HepG2 (cell line): ENCODE data around the gene TSPAN31. TPM values are rescaled to one million over a fixed set of nuclear protein-coding genes. Genes with fewer than 3 reads are reported as not detected.
A peak's percentile ranks its signal among the peaks of the same experiment; 100 is the strongest.

Experiments
- ATAC-seq: fragments of 200-7000 bp; cut with Tn5 transposase; 3 replicates; pipeline ENCODE4 v1.9.1; 2020; ENCODE audit warnings: mild to moderate bottlenecking, moderate library complexity
- BruUV-seq: library from RNA; stranded (reverse); fragments of 400-500 nt; replicated peaks from 2 replicates; lab custom pipeline; 2021; lab: Mats Ljungman, UMichigan
- CTCF ChIA-PET: fragments of 300-600 bp; formaldehyde crosslinking; extraction: SDS; loops from one replicate; lab custom pipeline; 2021; ENCODE audit warnings: low total read pairs, inconsistent platforms, low intra/inter-chr PET ratio; lab: Yijun Ruan, JAX
- POLR2A ChIA-PET: fragments of 350-600 bp; sonication (Branson Sonifier 250); formaldehyde crosslinking; loops from one replicate; lab custom pipeline; 2020; ENCODE audit warnings: antibody characterized with exemption, inconsistent platforms; lab: Yijun Ruan, JAX
- DNase-seq: peaks from one replicate; pipeline ENCODE4 v3.0.0-alpha.2; 2015; ENCODE audit warnings: low spot score
- FAIRE-seq: peaks from 3 replicates; lab custom pipeline; 2011; peaks lifted over from hg19 to GRCh38; lab: Jason Lieb, UNC
- H2AFZ ChIP-seq: one replicate; pipeline ENCODE4 v1.6.1; 2011; ENCODE audit warnings: low read length, inconsistent platforms
- H3K27ac ChIP-seq: fragments of 300-600 bp; 3 replicates; pipeline ENCODE4 v1.8.0; 2011; ENCODE audit warnings: mixed run types, mild to moderate bottlenecking, mixed read lengths, low read length, inconsistent platforms; ENCODE audit not compliant: insufficient read depth; ENCODE audit errors: extremely low read length
- H3K27me3 ChIP-seq, 2 experiments: fragments of 200-600 bp in 1 of 2; 2 replicates in 1 of 2; 3 replicates in 1 of 2; pipeline versions ENCODE4 v1.6.0 to v1.8.0; 2011; ENCODE audit warnings: low read length in 2 of 2, mild to moderate bottlenecking in 2 of 2, moderate library complexity in 2 of 2, inconsistent platforms in 1 of 2; ENCODE audit not compliant: insufficient read depth in 2 of 2, control insufficient read depth in 1 of 2
- H3K36me3 ChIP-seq, 2 experiments: fragments of 200-600 bp in 1 of 2; replicated peaks in 1 of 2; 2 replicates in 1 of 2; 3 replicates in 1 of 2; pipeline versions ENCODE4 v1.5.1 to v1.8.0; 2011; ENCODE audit warnings: low read length in 2 of 2, inconsistent platforms in 1 of 2; ENCODE audit not compliant: insufficient read depth in 2 of 2, control insufficient read depth in 1 of 2
- H3K4me1 ChIP-seq: 2 replicates; pipeline ENCODE4 v1.5.1; 2012; ENCODE audit warnings: low read length, inconsistent platforms; ENCODE audit not compliant: insufficient read depth
- H3K4me2 ChIP-seq: 2 replicates; pipeline ENCODE4 v1.6.0; 2011; ENCODE audit warnings: low read depth, low read length, inconsistent platforms
- H3K4me3 ChIP-seq, 3 experiments: fragments of 200-600 bp in 1 of 3; sonication (generic), shearing (Covaris generic) in 1 of 3; replicated peaks in 1 of 3; 2 replicates each; pipeline ENCODE4 v1.5.1; 2011 to 2016; ENCODE audit warnings: low read length in 3 of 3, inconsistent platforms in 2 of 3, low read depth in 2 of 3, mild to moderate bottlenecking in 2 of 3, control low read depth in 1 of 3, mixed read lengths in 1 of 3; ENCODE audit not compliant: insufficient read depth in 1 of 3
- H3K79me2 ChIP-seq: one replicate; pipeline ENCODE4 v1.6.1; 2011; ENCODE audit warnings: low read length, inconsistent platforms; ENCODE audit not compliant: insufficient read depth
- H3K9ac ChIP-seq: 2 replicates; pipeline ENCODE4 v1.6.0; 2011; ENCODE audit warnings: mild to moderate bottlenecking, low read depth, low read length, inconsistent platforms; ENCODE audit not compliant: insufficient read depth
- H3K9me3 ChIP-seq: 2 replicates; pipeline ENCODE4 v1.5.1; 2012; ENCODE audit warnings: mild to moderate bottlenecking, low read length
- H4K20me1 ChIP-seq: 2 replicates; pipeline ENCODE4 v1.6.0; 2011; ENCODE audit warnings: inconsistent platforms, mild to moderate bottlenecking, low read length, moderate library complexity; ENCODE audit not compliant: insufficient read depth
- ARHGAP35 ChIP-seq: sonication (generic); formaldehyde crosslinking; IDR thresholded peaks from 2 replicates; pipeline ENCODE4 v1.9.0; 2022; ENCODE audit warnings: mild to moderate bottlenecking, inconsistent platforms, moderate library complexity, missing genetic modification reagents, borderline replicate concordance
- ERF ChIP-seq: IDR thresholded peaks from 2 replicates; pipeline ENCODE4 v1.6.1; 2018; ENCODE audit warnings: missing biosample characterization, missing genetic modification reagents
- HNF4A ChIP-seq: sonication (generic); formaldehyde crosslinking; IDR thresholded peaks from 2 replicates; pipeline ENCODE4 v1.4.0; 2020; ENCODE audit warnings: missing genetic modification reagents
- MIER2 ChIP-seq: IDR thresholded peaks from 2 replicates; pipeline ENCODE4 v1.6.1; 2016; ENCODE audit warnings: missing biosample characterization, missing genetic modification reagents
- NR2C2 ChIP-seq: sonication (generic); formaldehyde crosslinking; IDR thresholded peaks from 2 replicates; pipeline ENCODE4 v1.4.0; 2020; ENCODE audit warnings: missing genetic modification reagents, mild to moderate bottlenecking, moderate library complexity, borderline replicate concordance
- THYN1 ChIP-seq: sonication (generic); formaldehyde crosslinking; IDR thresholded peaks from 2 replicates; pipeline ENCODE4 v1.8.1; 2023; ENCODE audit warnings: low read depth, mild to moderate bottlenecking, moderate library complexity, missing genetic modification reagents, borderline replicate concordance
- XRCC5 ChIP-seq: fragments of 200-400 bp; formaldehyde crosslinking; optimal IDR thresholded peaks from 2 replicates; pipeline ENCODE3; 2017; ENCODE audit warnings: mild to moderate bottlenecking, low read length
- ZFP36L2 ChIP-seq: sonication (generic); formaldehyde crosslinking; IDR thresholded peaks from 2 replicates; pipeline ENCODE4 v1.4.0; 2020; ENCODE audit warnings: missing genetic modification reagents
- ZNF282 ChIP-seq: fragments of 450-650 bp; IDR thresholded peaks from 2 replicates; pipeline ENCODE4 v1.6.1; 2018; ENCODE audit not compliant: partially characterized antibody
- ZNF3 ChIP-seq: IDR thresholded peaks from 2 replicates; pipeline ENCODE4 v1.7.0; 2017; ENCODE audit warnings: inconsistent platforms
- ZNF737 ChIP-seq: sonication (generic); formaldehyde crosslinking; IDR thresholded peaks from 2 replicates; pipeline ENCODE4 v1.5.0; 2020; ENCODE audit warnings: missing genetic modification reagents, mild to moderate bottlenecking, borderline replicate concordance
- ZNF790 ChIP-seq: sonication (generic); formaldehyde crosslinking; IDR thresholded peaks from 2 replicates; pipeline ENCODE4 v1.8.0; 2022; ENCODE audit warnings: missing genetic modification reagents, mild to moderate bottlenecking, borderline replicate concordance
- ZNF891 ChIP-seq: sonication (generic); formaldehyde crosslinking; IDR thresholded peaks from 2 replicates; pipeline ENCODE4 v1.5.0; 2020; ENCODE audit warnings: mild to moderate bottlenecking, missing genetic modification reagents
- WGBS: methylation state at CpG from one replicate; pipeline ENCODE4 v1.1.6; 2017; ENCODE audit warnings: low lambda C conversion rate; 5-methylcytosine and 5-hydroxymethylcytosine counted together
- in situ Hi-C: cut with HindIII; loops from 2 replicates; pipeline ENCODE4 v1.10.0; 2017; ENCODE audit warnings: low pct_unique_long_range_greater_than_20kb; ENCODE audit not compliant: extremely low pct_ligation_motif_present
- intact Hi-C: fragments of 100-400 bp; cut with micrococcal nuclease; formaldehyde crosslinking; loops from one replicate; pipeline ENCODE4 v1.10.0; 2022; ENCODE audit not compliant: unreplicated experiment
- polyA plus RNA-seq, 8 experiments: library from polyadenylated mRNA; depleted of rRNA in 3 of 8; stranded (reverse) in 7 of 8; unstranded in 1 of 8; fragments of >200 nt; fragmentation: Illumina TruSeq in 4 of 8; extraction: Trizol in 4 of 8; gene quantifications; 2 replicates each; pipeline versions ENCODE4 v1.2.1 to v1.2.3, GENCODE V29; 2011 to 2016; ENCODE audit warnings: low read depth in 4 of 8, missing spikeins in 1 of 8, mixed read lengths in 1 of 8; ENCODE audit not compliant: insufficient read depth in 1 of 8
- total RNA-seq, 5 experiments: library from RNA; depleted of rRNA; stranded (reverse); fragments of >200 nt; fragmentation: Illumina TruSeq; extraction: Trizol; gene quantifications; 2 replicates each; pipeline ENCODE4 v1.2.3, GENCODE V29; 2016; ENCODE audit warnings: low read depth in 1 of 5
- TF ChIP-seq, protein P1 (sequence below): sonication (generic); formaldehyde crosslinking; IDR thresholded peaks from 2 replicates; pipeline ENCODE4 v1.4.0; 2020; ENCODE audit warnings: missing genetic modification reagents, mild to moderate bottlenecking, borderline replicate concordance
- TF ChIP-seq, protein P2 (sequence below): IDR thresholded peaks from 2 replicates; pipeline ENCODE4 v1.6.1; 2012; ENCODE audit warnings: inconsistent platforms
- TF ChIP-seq, protein P3 (sequence below): IDR thresholded peaks from 2 replicates; pipeline ENCODE4 v1.6.1; 2016
- TF ChIP-seq, protein P4 (sequence below): sonication (generic); formaldehyde crosslinking; IDR thresholded peaks from 2 replicates; pipeline ENCODE4 v1.4.0; 2020; ENCODE audit warnings: missing genetic modification reagents
- TF ChIP-seq, protein P5 (sequence below): sonication (generic); formaldehyde crosslinking; IDR thresholded peaks from 2 replicates; pipeline ENCODE4 v1.4.0; 2020; ENCODE audit warnings: missing genetic modification reagents

TSPAN31 gene
- total and polyA plus RNA-seq, 2 of the 13 experiments (the other 11 are each of a cell fraction or from before 2014, with no cell fraction given) = 10.4 to 24.6 TPM

DNA sequence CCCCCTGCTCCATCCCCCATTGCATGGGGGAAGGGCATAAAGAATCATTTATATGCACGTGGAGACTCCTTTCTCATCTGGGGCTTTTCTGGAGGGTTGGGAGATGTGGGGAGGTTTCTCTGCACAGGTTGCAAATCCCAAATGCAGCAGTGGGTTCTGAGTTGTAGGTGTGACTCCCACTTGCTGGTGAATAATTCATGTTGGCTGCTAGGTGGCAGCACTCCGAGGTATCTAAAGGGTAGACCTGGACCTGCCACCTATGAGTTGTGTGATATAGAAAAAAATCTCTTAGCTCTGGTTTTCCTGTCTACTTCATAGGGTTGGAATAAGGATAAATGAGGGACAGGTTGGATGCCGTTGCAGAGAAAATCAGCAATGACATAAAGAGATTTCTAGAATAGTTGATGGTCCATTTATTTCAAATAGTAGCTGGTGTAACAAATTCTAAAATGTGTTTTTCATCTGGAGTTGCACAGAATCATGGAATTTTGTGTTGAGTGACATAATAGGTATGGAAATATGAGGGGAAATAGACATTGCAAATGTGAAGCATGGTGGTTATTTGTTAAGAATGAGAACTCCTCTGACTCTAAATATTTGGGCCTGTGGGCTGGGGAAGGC, 14.6 kb downstream of the TSPAN31 start:
- ChIA-PET POLR2A (interaction anchor here (1.1 to 3.5 kb wide), 2 partner anchors 13 to 23 kb away, joined by 3 to 11 read pairs; partner anchors contain the start of genes EEF1AKMT3, METTL1 and TSFM), CTCF (interaction anchor here (2.3 kb wide), 1 partner anchor 146 kb away, joined by 10 read pairs; no protein-coding TSS in a partner anchor)
- H3K4me2 ChIP-seq = no peak overlapping the region
- DNase-seq = peak; percentile 53
- peak; percentile 78 for FAIRE-seq
- H3K27ac ChIP-seq = no peak overlapping the region
- WGBS = 25% methylated on average over 3 of the region's 3 CpGs
- H4K20me1 ChIP-seq = 0 out of 2 replicates have a peak, but pooled peaks cover 2% of the 10 kb centered on the region
- no peak overlapping the region for H2AFZ ChIP-seq
- intact Hi-C loops = no loop called here
- no peaks in the 10 kb centered on the region for H3K9me3 ChIP-seq
- peaks cover 3% of the 10 kb centered on the region for H3K79me2 ChIP-seq
- ATAC-seq = peak; percentile 47
- H3K4me3 ChIP-seq = no peak overlapping the region
- H3K9ac ChIP-seq = no peak overlapping the region
- H3K4me1 ChIP-seq = peaks cover 24% of the 10 kb centered on the region
- H3K36me3 ChIP-seq = no peaks in the 10 kb centered on the region; a peak in 1 of 5 replicates
- in situ Hi-C loops = no loop called here
- BruUV-seq = no TSS peak
- H3K27me3 ChIP-seq = no peaks in the 10 kb centered on the region
- no peak for TF ChIP-seq ZFP36L2 (CRISPR knock-in tag)
- TF ChIP-seq HNF4A (CRISPR knock-in tag) = no peak
- TF ChIP-seq, protein P1, sequence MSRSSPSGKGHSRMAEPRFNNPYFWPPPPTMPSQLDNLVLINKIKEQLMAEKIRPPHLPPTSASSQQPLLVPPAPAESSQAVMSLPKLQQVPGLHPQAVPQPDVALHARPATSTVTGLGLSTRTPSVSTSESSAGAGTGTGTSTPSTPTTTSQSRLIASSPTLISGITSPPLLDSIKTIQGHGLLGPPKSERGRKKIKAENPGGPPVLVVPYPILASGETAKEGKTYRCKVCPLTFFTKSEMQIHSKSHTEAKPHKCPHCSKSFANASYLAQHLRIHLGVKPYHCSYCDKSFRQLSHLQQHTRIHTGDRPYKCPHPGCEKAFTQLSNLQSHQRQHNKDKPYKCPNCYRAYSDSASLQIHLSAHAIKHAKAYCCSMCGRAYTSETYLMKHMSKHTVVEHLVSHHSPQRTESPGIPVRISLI (CRISPR knock-in tag) = no peak
- TF ChIP-seq ZNF891 = no peak
- TF ChIP-seq ZNF790 (CRISPR knock-in tag) = no peak
- TF ChIP-seq ZNF737 (CRISPR knock-in tag) = no peak
- no peak for TF ChIP-seq ARHGAP35 (CRISPR knock-in tag)
- TF ChIP-seq ZNF3 = no peak
- TF ChIP-seq ZNF282 = no peak
- TF ChIP-seq, protein P2, sequence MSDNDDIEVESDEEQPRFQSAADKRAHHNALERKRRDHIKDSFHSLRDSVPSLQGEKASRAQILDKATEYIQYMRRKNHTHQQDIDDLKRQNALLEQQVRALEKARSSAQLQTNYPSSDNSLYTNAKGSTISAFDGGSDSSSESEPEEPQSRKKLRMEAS = no peak
- TF ChIP-seq THYN1 = no peak
- TF ChIP-seq NR2C2 = no peak
- no peak for TF ChIP-seq XRCC5
- TF ChIP-seq ERF (CRISPR knock-in tag) = no peak
- TF ChIP-seq, protein P3, sequence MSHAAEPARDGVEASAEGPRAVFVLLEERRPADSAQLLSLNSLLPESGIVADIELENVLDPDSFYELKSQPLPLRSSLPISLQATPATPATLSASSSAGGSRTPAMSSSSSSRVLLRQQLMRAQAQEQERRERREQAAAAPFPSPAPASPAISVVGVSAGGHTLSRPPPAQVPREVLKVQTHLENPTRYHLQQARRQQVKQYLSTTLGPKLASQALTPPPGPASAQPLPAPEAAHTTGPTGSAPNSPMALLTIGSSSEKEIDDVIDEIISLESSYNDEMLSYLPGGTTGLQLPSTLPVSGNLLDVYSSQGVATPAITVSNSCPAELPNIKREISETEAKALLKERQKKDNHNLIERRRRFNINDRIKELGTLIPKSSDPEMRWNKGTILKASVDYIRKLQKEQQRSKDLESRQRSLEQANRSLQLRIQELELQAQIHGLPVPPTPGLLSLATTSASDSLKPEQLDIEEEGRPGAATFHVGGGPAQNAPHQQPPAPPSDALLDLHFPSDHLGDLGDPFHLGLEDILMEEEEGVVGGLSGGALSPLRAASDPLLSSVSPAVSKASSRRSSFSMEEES (CRISPR knock-in tag) = no peak
- TF ChIP-seq, protein P4, sequence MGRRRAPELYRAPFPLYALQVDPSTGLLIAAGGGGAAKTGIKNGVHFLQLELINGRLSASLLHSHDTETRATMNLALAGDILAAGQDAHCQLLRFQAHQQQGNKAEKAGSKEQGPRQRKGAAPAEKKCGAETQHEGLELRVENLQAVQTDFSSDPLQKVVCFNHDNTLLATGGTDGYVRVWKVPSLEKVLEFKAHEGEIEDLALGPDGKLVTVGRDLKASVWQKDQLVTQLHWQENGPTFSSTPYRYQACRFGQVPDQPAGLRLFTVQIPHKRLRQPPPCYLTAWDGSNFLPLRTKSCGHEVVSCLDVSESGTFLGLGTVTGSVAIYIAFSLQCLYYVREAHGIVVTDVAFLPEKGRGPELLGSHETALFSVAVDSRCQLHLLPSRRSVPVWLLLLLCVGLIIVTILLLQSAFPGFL (CRISPR knock-in tag) = no peak
- TF ChIP-seq MIER2 (CRISPR knock-in tag) = 0 out of 2 replicates have a peak, but pooled peaks have one; percentile 21
- TF ChIP-seq, protein P5, sequence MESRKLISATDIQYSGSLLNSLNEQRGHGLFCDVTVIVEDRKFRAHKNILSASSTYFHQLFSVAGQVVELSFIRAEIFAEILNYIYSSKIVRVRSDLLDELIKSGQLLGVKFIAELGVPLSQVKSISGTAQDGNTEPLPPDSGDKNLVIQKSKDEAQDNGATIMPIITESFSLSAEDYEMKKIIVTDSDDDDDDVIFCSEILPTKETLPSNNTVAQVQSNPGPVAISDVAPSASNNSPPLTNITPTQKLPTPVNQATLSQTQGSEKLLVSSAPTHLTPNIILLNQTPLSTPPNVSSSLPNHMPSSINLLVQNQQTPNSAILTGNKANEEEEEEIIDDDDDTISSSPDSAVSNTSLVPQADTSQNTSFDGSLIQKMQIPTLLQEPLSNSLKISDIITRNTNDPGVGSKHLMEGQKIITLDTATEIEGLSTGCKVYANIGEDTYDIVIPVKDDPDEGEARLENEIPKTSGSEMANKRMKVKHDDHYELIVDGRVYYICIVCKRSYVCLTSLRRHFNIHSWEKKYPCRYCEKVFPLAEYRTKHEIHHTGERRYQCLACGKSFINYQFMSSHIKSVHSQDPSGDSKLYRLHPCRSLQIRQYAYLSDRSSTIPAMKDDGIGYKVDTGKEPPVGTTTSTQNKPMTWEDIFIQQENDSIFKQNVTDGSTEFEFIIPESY = no peak
